ENCODE measurements around the gene FGR.
A peak's percentile ranks its signal among the peaks of the same experiment; 100 is the strongest.
"Not testable (repeated sequence)": the region's sequence is repeated elsewhere in the genome, so short reads cannot be mapped to it uniquely, and the experiment has no call there.

FGR gene

DNA sequence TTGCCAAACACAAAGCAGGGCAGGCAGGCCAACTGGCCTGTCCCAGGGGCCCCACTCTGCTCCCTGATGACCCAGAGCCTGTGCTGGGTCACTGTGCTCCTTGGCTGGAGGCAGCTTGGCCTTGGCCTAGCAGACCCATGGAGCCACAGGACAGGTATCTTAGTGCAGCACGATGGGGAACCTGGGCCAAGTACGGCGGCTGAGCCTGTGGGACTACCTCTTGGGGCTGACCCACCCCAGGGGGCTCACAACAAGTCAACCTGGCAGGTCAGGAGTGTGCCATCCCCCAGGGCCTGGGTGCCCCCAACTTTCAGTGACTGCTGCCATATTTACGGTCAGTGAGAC, 10.1 kb upstream of the FGR start:
- DNase-seq (ENCODE audit: low read depth): no peak
- TF ChIP-seq CTCF (IDR thresholded peaks at IDR 0.05; ENCODE audit: control insufficient read depth, insufficient read depth, low read depth, low read length, missing control alignments): no peak
- no peak overlapping the region for H3K4me3 ChIP-seq (ENCODE audit: control insufficient read depth, low read depth, low read length)

DNA sequence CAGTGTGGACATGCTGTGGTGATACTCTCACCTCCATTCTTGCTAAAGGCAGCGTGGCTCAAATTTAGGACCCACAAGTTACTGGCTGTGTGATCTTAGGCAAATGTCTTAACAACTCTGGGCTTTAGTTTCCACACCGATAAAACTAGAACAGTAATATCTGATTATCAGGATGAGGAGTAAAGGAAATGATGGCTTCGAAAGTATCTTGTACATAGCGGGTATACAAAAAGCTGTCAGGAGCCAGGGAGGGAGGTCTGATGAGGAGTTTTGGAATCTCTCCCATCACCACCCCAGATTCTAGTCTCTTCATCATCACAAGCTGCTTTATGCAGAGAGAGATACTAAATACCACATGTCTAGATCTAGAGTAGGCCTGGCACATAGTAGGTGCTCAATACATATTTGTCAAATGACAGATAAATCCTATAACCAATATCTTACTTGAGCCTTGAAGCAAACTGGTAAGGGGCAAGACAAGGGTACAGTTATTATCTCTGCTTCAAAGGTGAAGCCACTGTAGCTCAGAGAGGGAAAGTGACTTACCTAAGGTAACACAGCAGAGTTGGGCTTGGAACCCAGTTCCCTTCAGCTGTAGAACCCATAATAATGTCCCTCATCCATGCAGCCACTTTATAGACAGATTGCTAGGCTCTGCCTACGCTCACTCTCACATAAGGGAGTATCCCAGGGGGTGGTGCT, 9.5 kb upstream of the FGR start:
- no peak for TF ChIP-seq CTCF (IDR thresholded peaks at IDR 0.05; ENCODE audit: control insufficient read depth, insufficient read depth, low read depth, low read length, missing control alignments)
- no peak overlapping the region for H3K4me3 ChIP-seq (ENCODE audit: control insufficient read depth, low read depth, low read length)
- DNase-seq (ENCODE audit: low read depth): no peak

DNA sequence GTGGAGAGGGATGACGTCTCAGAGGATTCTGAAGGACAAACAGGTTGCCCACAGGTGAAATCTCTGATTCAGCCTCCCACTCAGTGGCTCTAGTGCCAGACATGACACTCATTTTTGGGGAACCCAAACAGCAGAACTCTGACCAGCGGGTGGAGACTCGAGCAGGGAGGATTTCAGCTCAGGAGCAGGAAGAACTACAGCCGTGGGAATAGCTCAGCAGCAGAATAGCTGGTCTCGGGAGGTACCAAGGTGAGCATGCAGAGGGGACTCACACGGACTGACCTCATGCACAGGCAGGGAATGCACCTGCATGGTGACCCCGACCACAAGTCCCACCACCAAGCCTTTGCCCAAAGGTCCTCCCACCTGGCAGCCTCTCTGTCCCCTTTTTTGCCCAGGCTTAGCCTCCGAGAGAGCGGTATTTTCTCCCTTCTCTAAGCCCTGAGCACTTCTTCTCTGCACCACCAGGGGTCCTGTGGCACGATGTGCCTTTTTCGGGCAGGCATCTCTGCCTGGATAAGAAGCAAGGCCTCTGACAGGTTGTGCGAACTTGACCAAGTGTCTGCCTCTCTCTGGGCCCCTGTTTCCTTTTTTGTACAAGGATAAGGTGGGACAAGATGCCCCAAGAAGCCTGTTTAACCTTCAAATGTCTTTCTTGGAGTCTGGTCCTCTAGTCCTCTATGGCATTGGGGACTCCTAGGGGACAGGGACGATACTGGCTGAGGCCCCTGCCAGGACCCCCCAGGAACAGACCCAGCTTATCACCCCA, 8.8 kb upstream of the FGR start:
- peak; percentile 87 for TF ChIP-seq CTCF (IDR thresholded peaks at IDR 0.05; ENCODE audit: control insufficient read depth, insufficient read depth, low read depth, low read length, missing control alignments)
- H3K4me3 ChIP-seq (ENCODE audit: control insufficient read depth, low read depth, low read length): no peak overlapping the region
- no peak for DNase-seq (ENCODE audit: low read depth)

DNA sequence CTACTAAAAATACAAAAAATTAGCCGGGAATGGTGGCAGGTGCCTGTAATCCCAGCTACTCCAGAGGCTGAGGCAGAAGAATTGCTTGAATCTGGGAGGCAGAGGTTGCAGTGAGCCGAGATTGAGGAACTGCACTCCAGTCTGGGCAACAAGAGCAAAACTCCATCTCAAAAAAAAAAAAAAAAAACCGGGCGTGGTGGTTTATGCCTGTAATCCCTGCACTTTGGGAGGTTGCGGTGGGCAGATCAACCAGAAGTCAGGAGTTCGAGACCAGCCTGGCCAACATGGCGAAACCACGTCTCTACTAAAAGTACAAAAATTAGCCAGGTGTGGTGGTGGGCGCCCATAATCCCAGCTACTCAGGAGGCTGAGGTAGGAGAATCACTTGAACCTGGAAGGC, 5.5 kb upstream of the FGR start:
- DNase-seq (ENCODE audit: low read depth); H3K4me3 ChIP-seq (ENCODE audit: control insufficient read depth, low read depth, low read length): not testable (repeated sequence)

DNA sequence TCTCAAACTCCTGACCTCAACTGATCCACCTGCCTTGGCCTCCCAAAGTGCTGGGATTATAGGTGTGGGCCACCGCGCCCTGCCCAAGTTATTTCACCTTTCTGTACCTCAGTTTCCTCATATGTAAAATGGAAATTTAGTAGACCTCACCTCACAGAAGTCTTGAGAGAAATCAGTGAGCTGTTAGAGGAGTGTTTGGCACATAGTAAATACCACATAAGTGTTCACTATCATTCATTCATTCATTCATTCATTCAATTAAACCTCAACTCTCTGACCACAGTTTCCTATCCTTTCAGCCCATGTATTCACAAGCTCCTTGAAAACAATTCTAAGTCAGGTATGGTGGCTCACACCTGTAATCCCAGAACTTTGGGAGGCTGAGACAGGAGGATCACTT, 3.8 kb upstream of the FGR start:
- H3K4me3 ChIP-seq (ENCODE audit: control insufficient read depth, low read depth, low read length): no peak overlapping the region
- DNase-seq (ENCODE audit: low read depth): no peak
- no peak for TF ChIP-seq CTCF (IDR thresholded peaks at IDR 0.05; ENCODE audit: control insufficient read depth, insufficient read depth, low read depth, low read length, missing control alignments)

- H3K4me3 ChIP-seq (ENCODE audit: control insufficient read depth, low read depth, low read length): no peak overlapping the region
- no peak for TF ChIP-seq CTCF (IDR thresholded peaks at IDR 0.05; ENCODE audit: control insufficient read depth, insufficient read depth, low read depth, low read length, missing control alignments)
- DNase-seq (ENCODE audit: low read depth): no peak
Measured at GRCh38 chr1:27638047-27638734, 3.2 kb upstream of the FGR start.
